OCI-LY7 (cell line): ENCODE measurements around the gene ARMC9.

Experiments
- EZH2phosphoT487 ChIP-seq: fragments of 200-600 bp; sonication (generic); IDR thresholded peaks from 2 replicates; pipeline ENCODE4 v1.6.1; 2018; ENCODE audit warnings: low read depth, borderline replicate concordance, mild to moderate bottlenecking, mixed run types, antibody characterized with exemption, low read length, moderate library complexity, mixed read lengths
- TF ChIP-seq, protein P1 (sequence below): fragments of 200-600 bp; sonication (generic); conservative IDR thresholded peaks from 2 replicates; pipeline ENCODE4 v1.5.1; 2014; ENCODE audit warnings: mild to moderate bottlenecking, antibody characterized with exemption, low read length, moderate library complexity, mixed read lengths

DNA sequence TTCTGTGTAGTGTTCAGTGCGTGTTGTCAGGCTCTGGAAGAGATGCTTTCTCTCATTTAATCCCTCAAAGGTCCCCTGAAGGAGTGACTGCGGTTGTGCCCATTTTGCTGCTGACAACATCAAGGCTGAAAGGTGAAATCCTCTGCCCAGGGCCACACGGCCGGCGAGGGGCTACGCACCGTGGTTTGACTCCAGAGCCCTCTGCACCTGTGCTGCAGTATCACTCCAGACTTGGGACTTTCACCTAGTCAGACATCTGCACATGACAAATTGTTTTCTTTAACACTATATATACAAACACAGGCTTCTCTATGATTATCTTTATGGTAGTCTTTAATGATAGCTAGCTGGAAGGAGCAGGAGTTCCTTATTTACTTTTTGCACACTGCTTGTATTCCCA lies 90.2 kb downstream of the ARMC9 start:
- TF ChIP-seq, protein P1, sequence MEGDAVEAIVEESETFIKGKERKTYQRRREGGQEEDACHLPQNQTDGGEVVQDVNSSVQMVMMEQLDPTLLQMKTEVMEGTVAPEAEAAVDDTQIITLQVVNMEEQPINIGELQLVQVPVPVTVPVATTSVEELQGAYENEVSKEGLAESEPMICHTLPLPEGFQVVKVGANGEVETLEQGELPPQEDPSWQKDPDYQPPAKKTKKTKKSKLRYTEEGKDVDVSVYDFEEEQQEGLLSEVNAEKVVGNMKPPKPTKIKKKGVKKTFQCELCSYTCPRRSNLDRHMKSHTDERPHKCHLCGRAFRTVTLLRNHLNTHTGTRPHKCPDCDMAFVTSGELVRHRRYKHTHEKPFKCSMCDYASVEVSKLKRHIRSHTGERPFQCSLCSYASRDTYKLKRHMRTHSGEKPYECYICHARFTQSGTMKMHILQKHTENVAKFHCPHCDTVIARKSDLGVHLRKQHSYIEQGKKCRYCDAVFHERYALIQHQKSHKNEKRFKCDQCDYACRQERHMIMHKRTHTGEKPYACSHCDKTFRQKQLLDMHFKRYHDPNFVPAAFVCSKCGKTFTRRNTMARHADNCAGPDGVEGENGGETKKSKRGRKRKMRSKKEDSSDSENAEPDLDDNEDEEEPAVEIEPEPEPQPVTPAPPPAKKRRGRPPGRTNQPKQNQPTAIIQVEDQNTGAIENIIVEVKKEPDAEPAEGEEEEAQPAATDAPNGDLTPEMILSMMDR = no peak
- no peak for TF ChIP-seq EZH2phosphoT487
